ENCODE data around the gene MSANTD7.

DNA sequence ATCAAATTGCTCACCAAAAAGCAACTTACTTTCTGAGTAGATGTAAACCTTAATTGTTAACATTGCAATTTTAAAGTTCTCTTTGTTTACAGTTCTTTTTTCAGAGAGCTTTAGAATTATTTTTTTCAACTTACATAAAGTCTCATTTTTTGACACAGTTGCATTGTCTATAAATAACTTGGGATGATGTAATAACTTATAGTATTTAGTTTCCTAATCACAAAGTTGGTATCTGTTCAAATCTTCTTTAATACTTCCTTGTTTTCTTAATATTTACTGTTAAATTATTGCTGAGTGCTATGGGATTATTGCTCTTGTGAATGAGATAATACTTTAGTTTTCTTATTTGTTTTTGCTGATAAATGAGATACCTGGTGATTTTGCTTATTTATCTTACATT lies 21.7 kb downstream of the MSANTD7 start:
- TF ChIP-seq, protein P1, sequence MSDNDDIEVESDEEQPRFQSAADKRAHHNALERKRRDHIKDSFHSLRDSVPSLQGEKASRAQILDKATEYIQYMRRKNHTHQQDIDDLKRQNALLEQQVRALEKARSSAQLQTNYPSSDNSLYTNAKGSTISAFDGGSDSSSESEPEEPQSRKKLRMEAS (IDR thresholded peaks at IDR 0.05): no peak
- TF ChIP-seq RAD21 (IDR thresholded peaks at IDR 0.05; ENCODE audit: low read depth) (no peak), EZH2phosphoT487 (IDR thresholded peaks at IDR 0.05; ENCODE audit: borderline replicate concordance) (no peak), SRF (IDR thresholded peaks at IDR 0.05; ENCODE audit: low read depth) (no peak), EZH2 (IDR thresholded peaks at IDR 0.05) (no peak), CEBPB (IDR thresholded peaks at IDR 0.05; ENCODE audit: low read depth) (no peak), POLR2A (IDR thresholded peaks at IDR 0.05; ENCODE audit: borderline replicate concordance, extremely low read depth, insufficient read depth, insufficient read length) (no peak), ZFX (IDR thresholded peaks at IDR 0.05) (no peak), ZNF274 (IDR thresholded peaks at IDR 0.05; ENCODE audit: low read depth, low read length) (no peak), FOSL1 (IDR thresholded peaks at IDR 0.05; ENCODE audit: low read depth) (no peak), TCF7L2 (IDR thresholded peaks at IDR 0.05; ENCODE audit: borderline replicate concordance, extremely low read depth, insufficient read depth, insufficient read length) (no peak)
- TF ChIP-seq, protein P2, sequence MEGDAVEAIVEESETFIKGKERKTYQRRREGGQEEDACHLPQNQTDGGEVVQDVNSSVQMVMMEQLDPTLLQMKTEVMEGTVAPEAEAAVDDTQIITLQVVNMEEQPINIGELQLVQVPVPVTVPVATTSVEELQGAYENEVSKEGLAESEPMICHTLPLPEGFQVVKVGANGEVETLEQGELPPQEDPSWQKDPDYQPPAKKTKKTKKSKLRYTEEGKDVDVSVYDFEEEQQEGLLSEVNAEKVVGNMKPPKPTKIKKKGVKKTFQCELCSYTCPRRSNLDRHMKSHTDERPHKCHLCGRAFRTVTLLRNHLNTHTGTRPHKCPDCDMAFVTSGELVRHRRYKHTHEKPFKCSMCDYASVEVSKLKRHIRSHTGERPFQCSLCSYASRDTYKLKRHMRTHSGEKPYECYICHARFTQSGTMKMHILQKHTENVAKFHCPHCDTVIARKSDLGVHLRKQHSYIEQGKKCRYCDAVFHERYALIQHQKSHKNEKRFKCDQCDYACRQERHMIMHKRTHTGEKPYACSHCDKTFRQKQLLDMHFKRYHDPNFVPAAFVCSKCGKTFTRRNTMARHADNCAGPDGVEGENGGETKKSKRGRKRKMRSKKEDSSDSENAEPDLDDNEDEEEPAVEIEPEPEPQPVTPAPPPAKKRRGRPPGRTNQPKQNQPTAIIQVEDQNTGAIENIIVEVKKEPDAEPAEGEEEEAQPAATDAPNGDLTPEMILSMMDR (IDR thresholded peaks at IDR 0.05 in 2 of 3, conservative IDR thresholded peaks at IDR 0.05 in 1 of 3; ENCODE audit: borderline replicate concordance in 1 of 3, insufficient read depth in 1 of 3, low read depth in 2 of 3, low read length in 2 of 3): no peak
- TF ChIP-seq, protein P3, sequence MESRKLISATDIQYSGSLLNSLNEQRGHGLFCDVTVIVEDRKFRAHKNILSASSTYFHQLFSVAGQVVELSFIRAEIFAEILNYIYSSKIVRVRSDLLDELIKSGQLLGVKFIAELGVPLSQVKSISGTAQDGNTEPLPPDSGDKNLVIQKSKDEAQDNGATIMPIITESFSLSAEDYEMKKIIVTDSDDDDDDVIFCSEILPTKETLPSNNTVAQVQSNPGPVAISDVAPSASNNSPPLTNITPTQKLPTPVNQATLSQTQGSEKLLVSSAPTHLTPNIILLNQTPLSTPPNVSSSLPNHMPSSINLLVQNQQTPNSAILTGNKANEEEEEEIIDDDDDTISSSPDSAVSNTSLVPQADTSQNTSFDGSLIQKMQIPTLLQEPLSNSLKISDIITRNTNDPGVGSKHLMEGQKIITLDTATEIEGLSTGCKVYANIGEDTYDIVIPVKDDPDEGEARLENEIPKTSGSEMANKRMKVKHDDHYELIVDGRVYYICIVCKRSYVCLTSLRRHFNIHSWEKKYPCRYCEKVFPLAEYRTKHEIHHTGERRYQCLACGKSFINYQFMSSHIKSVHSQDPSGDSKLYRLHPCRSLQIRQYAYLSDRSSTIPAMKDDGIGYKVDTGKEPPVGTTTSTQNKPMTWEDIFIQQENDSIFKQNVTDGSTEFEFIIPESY (IDR thresholded peaks at IDR 0.05; ENCODE audit: extremely low read depth, insufficient replicate concordance, low read length): no peak
- TF ChIP-seq, protein P4, sequence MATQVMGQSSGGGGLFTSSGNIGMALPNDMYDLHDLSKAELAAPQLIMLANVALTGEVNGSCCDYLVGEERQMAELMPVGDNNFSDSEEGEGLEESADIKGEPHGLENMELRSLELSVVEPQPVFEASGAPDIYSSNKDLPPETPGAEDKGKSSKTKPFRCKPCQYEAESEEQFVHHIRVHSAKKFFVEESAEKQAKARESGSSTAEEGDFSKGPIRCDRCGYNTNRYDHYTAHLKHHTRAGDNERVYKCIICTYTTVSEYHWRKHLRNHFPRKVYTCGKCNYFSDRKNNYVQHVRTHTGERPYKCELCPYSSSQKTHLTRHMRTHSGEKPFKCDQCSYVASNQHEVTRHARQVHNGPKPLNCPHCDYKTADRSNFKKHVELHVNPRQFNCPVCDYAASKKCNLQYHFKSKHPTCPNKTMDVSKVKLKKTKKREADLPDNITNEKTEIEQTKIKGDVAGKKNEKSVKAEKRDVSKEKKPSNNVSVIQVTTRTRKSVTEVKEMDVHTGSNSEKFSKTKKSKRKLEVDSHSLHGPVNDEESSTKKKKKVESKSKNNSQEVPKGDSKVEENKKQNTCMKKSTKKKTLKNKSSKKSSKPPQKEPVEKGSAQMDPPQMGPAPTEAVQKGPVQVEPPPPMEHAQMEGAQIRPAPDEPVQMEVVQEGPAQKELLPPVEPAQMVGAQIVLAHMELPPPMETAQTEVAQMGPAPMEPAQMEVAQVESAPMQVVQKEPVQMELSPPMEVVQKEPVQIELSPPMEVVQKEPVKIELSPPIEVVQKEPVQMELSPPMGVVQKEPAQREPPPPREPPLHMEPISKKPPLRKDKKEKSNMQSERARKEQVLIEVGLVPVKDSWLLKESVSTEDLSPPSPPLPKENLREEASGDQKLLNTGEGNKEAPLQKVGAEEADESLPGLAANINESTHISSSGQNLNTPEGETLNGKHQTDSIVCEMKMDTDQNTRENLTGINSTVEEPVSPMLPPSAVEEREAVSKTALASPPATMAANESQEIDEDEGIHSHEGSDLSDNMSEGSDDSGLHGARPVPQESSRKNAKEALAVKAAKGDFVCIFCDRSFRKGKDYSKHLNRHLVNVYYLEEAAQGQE (IDR thresholded peaks at IDR 0.05; ENCODE audit: low read depth): no peak
